Endothelial cell of umbilical vein (primary cell): ENCODE data around the gene FXYD4. TPM values are rescaled to one million over a fixed set of nuclear protein-coding genes. Genes with fewer than 3 reads are reported as not detected.

ENCODE experiments used
- BruUV-seq: library from RNA; stranded (reverse); fragments of 400-500 nt; replicated peaks from 2 replicates; lab custom pipeline; 2021; lab: Mats Ljungman, UMichigan
- CTCF ChIA-PET: fragments of 300-600, 350-600 bp; sonication (Branson Sonifier 250); formaldehyde crosslinking; loops from one replicate; lab custom pipeline; 2021; ENCODE audit warnings: antibody characterized with exemption, inconsistent platforms; lab: Charles Lee
- POLR2A ChIA-PET: fragments of 300-600, 350-600 bp; sonication (Branson Sonifier 250); formaldehyde crosslinking; loops from one replicate; lab custom pipeline; 2021; ENCODE audit warnings: antibody characterized with exemption, inconsistent platforms; lab: Charles Lee
- DNase-seq: peaks from one replicate; pipeline ENCODE4 v3.0.0-alpha.2; 2011; ENCODE audit warnings: low read depth, low spot score
- FAIRE-seq: peaks from 2 replicates; lab custom pipeline; 2011; peaks lifted over from hg19 to GRCh38; lab: Jason Lieb, UNC
- H2AFZ ChIP-seq: 2 replicates; pipeline ENCODE4 v1.6.0; 2012; ENCODE audit warnings: low read depth, low read length, control low read depth, inconsistent platforms
- H3K27ac ChIP-seq: 2 replicates; pipeline ENCODE4 v1.5.1; 2011; ENCODE audit warnings: low read depth, mild to moderate bottlenecking, control low read depth, low read length, moderate library complexity; ENCODE audit not compliant: insufficient read depth
- H3K27me3 ChIP-seq, 2 experiments: 2 replicates each; pipeline versions ENCODE4 v1.6.0 to v1.6.1; 2011; ENCODE audit warnings: low read length in 2 of 2, mixed read lengths in 1 of 2; ENCODE audit not compliant: control insufficient read depth in 2 of 2, insufficient read depth in 2 of 2
- H3K36me3 ChIP-seq, 2 experiments: 2 replicates in 1 of 2; 3 replicates in 1 of 2; pipeline ENCODE4 v1.5.1; 2011; ENCODE audit warnings: low read length in 2 of 2, mild to moderate bottlenecking in 1 of 2, moderate library complexity in 1 of 2; ENCODE audit not compliant: control insufficient read depth in 2 of 2, insufficient read depth in 2 of 2; ENCODE audit errors: extremely low read depth in 1 of 2
- H3K4me1 ChIP-seq: 3 replicates; pipeline ENCODE4 v1.5.1; 2011; ENCODE audit warnings: mild to moderate bottlenecking, low read length; ENCODE audit not compliant: control insufficient read depth, insufficient read depth; ENCODE audit errors: extremely low read depth
- H3K4me2 ChIP-seq: 2 replicates; pipeline ENCODE4 v1.6.1; 2011; ENCODE audit warnings: low read length, control low read depth, mixed read lengths; ENCODE audit not compliant: insufficient read depth
- H3K4me3 ChIP-seq, 3 experiments: fragments of 200-600 bp in 1 of 3; sonication (generic), shearing (Covaris generic) in 1 of 3; replicated peaks in 1 of 3; 2 replicates each; pipeline ENCODE4 v1.5.1; 2011 to 2016; ENCODE audit warnings: control low read depth in 3 of 3, low read length in 3 of 3, mild to moderate bottlenecking in 2 of 3, inconsistent platforms in 1 of 3, low read depth in 1 of 3, moderate library complexity in 1 of 3; ENCODE audit not compliant: insufficient read depth in 1 of 3
- H3K79me2 ChIP-seq: 2 replicates; pipeline ENCODE4 v1.6.0; 2012; ENCODE audit warnings: low read length, inconsistent platforms; ENCODE audit not compliant: control insufficient read depth, insufficient read depth
- H3K9ac ChIP-seq: replicated peaks from 2 replicates; pipeline ENCODE3; 2011; ENCODE audit warnings: low read length, control low read depth; ENCODE audit not compliant: insufficient read depth; ENCODE audit errors: extremely low read depth
- H3K9me1 ChIP-seq: replicated peaks from 3 replicates; pipeline ENCODE4 v1.6.0; 2011; ENCODE audit warnings: mild to moderate bottlenecking, low read length; ENCODE audit not compliant: control insufficient read depth, insufficient read depth; ENCODE audit errors: extremely low read depth
- H3K9me3 ChIP-seq: replicated peaks from 2 replicates; pipeline ENCODE4 v1.5.1; 2012; ENCODE audit warnings: low read length, inconsistent platforms; ENCODE audit not compliant: control insufficient read depth, insufficient read depth
- H4K20me1 ChIP-seq: replicated peaks from 2 replicates; pipeline ENCODE3; 2011; ENCODE audit warnings: mild to moderate bottlenecking, low read length; ENCODE audit not compliant: control insufficient read depth, insufficient read depth; ENCODE audit errors: extremely low read depth
- EZH2 ChIP-seq: IDR thresholded peaks from 2 replicates; pipeline ENCODE4 v1.6.1; 2012; ENCODE audit warnings: borderline replicate concordance, low read depth, mild to moderate bottlenecking, moderate library complexity, low read length, inconsistent platforms; ENCODE audit not compliant: severe bottlenecking
- FOS ChIP-seq: IDR thresholded peaks from 2 replicates; pipeline ENCODE4 v1.6.1; 2011; ENCODE audit warnings: mild to moderate bottlenecking, low read length, moderate library complexity, borderline replicate concordance; ENCODE audit not compliant: insufficient read depth
- GATA2 ChIP-seq: IDR thresholded peaks from 2 replicates; pipeline ENCODE4 v1.7.0; 2011; ENCODE audit warnings: low read depth, mild to moderate bottlenecking, moderate library complexity, mixed read lengths, low read length; ENCODE audit not compliant: insufficient read length, insufficient read depth
- JUN ChIP-seq: IDR thresholded peaks from 2 replicates; pipeline ENCODE4 v1.6.1; 2011; ENCODE audit warnings: borderline replicate concordance, low read depth; ENCODE audit not compliant: insufficient read length, insufficient read depth
- MYC ChIP-seq: IDR thresholded peaks from one replicate; pipeline ENCODE4 v1.6.1; 2011; ENCODE audit warnings: mild to moderate bottlenecking, low read depth, low read length
- POLR2A ChIP-seq: IDR thresholded peaks from 2 replicates; pipeline ENCODE4 v1.6.1; 2012; ENCODE audit warnings: low read depth, mild to moderate bottlenecking, control low read depth, low read length
- POLR2AphosphoS5 ChIP-seq: IDR thresholded peaks from 2 replicates; pipeline ENCODE4 v1.6.1; 2012; ENCODE audit warnings: low read depth, mild to moderate bottlenecking, control low read depth, low read length, moderate library complexity; ENCODE audit not compliant: insufficient read depth
- dilution Hi-C: fragments of 300-500 bp; cut with MboI; formaldehyde crosslinking; loops from one replicate; pipeline ENCODE4 v1.15.0; 2019; ENCODE audit warnings: low sequenced_read_pairs; ENCODE audit not compliant: extremely low pct_ligation_motif_present
- intact Hi-C: fragments of 100-400 bp; cut with micrococcal nuclease; formaldehyde crosslinking; loops from one replicate; pipeline ENCODE4 v1.10.0; 2022
- polyA plus RNA-seq, 4 experiments: library from polyadenylated mRNA; depleted of rRNA in 3 of 4; stranded (reverse) in 3 of 4; unstranded in 1 of 4; fragments of >200 nt; gene quantifications; 2 replicates each; pipeline versions ENCODE4 v1.2.1 to v1.2.3, GENCODE V29; 2011 to 2012; ENCODE audit warnings: missing spikeins in 1 of 4
- total RNA-seq: library from RNA; stranded (reverse); gene quantifications from 2 replicates; pipeline ENCODE4 v1.2.3, GENCODE V29; 2021

The FXYD4 gene
- total and polyA plus RNA-seq, 2 donors (not counting 3 experiments of a cell fraction or from before 2014, with no cell fraction given), result not detected

- Histone ChIP-seq H3K27me3 (peaks cover under 1 to 3% of the 10 kb centered on the region in 2 experiments), H3K9me3 (no peaks in the 10 kb centered on the region), H3K27ac (no peak overlapping the region), H3K9me1 (no peaks in the 10 kb centered on the region), H3K4me2 (no peak overlapping the region), H3K4me3 (no peak overlapping the region), H3K4me1 (no peaks in the 10 kb centered on the region), H3K36me3 (no peaks in the 10 kb centered on the region), H4K20me1 (no peaks in the 10 kb centered on the region), H2AFZ (no peak overlapping the region), H3K79me2 (no peaks in the 10 kb centered on the region), H3K9ac (no peak overlapping the region)
- no TSS peak for BruUV-seq
- POLR2A ChIA-PET, result no interaction called here
- TF ChIP-seq POLR2AphosphoS5, result no peak
- TF ChIP-seq FOS, result no peak
- TF ChIP-seq EZH2, result no peak
- no peak for TF ChIP-seq JUN
- TF ChIP-seq MYC, result no peak
- no peak for TF ChIP-seq POLR2A
- TF ChIP-seq GATA2, result no peak
- no peak for DNase-seq
- FAIRE-seq, result no peak
- dilution Hi-C loops (no loop called here), intact Hi-C loops (loop anchor here (1.0 kb wide), 3 partner anchors 55 to 143 kb away; no protein-coding TSS in a partner anchor)
- CTCF ChIA-PET, result interaction anchor here (0.6 to 4.5 kb wide), 9 partner anchors 8 to 143 kb away, joined by 3 to 66 read pairs (median 4); no protein-coding TSS in a partner anchor
Measured at GRCh38 chr10:43347997-43348396, 23.4 kb upstream of the FXYD4 start.
